ENCODE results near the gene S100A5. TPM values are rescaled to one million over a fixed set of nuclear protein-coding genes. Genes with fewer than 3 reads are reported as not detected.
"Not testable (repeated sequence)": the region's sequence is repeated elsewhere in the genome, so short reads cannot be mapped to it uniquely, and the experiment has no call there.

The S100A5 gene
- total and polyA plus RNA-seq, 5 donors: not detected

- peak overlapping the region; percentile 61 for H3K27ac ChIP-seq (ENCODE audit: low read length)
- ATAC-seq: peak; percentile 65 to 73
- peak; percentile 87 to 96 (median 94) for DNase-seq
- H3K27me3 ChIP-seq (ENCODE audit: control insufficient read depth, insufficient read depth): no peaks in the 10 kb centered on the region
- peak overlapping the region; percentile 73 for H3K4me3 ChIP-seq (ENCODE audit: low read length)
- intact Hi-C loops (cut with DNase I): loop anchor here in 2 of 4 donors (2.0 to 5.0 kb wide), 2 partner anchors 34 to 38 kb away; partner anchors contain the start of gene S100A2 (in 1 of the 2)
- H3K4me1 ChIP-seq (ENCODE audit: control insufficient read depth, insufficient read depth, low read length): no peaks in the 10 kb centered on the region
- H3K9me3 ChIP-seq (ENCODE audit: control insufficient read depth, low read length): no peaks in the 10 kb centered on the region
- WGBS: 27% methylated on average over 34 of the region's 34 CpGs
Observed at GRCh38 chr1:153532769-153533599, 7.8 kb downstream of the S100A5 start.

- DNase-seq (no peak), ATAC-seq (no peak)
- no peak overlapping the region for H3K4me3 ChIP-seq (ENCODE audit: low read length)
- H3K27me3 ChIP-seq (ENCODE audit: control insufficient read depth, insufficient read depth): no peaks in the 10 kb centered on the region
- no peaks in the 10 kb centered on the region for H3K9me3 ChIP-seq (ENCODE audit: control insufficient read depth, low read length)
- peak overlapping the region; percentile 3 for H3K27ac ChIP-seq (ENCODE audit: low read length)
- intact Hi-C loops (cut with DNase I): loop anchor here in 2 of 4 donors (2.0 to 5.0 kb wide), 2 partner anchors 35 to 39 kb away; partner anchors contain the start of gene S100A2 (in 1 of the 2)
- 80% methylated on average over 2 of the region's 2 CpGs for WGBS
- H3K4me1 ChIP-seq (ENCODE audit: control insufficient read depth, insufficient read depth, low read length): no peaks in the 10 kb centered on the region
Observed at GRCh38 chr1:153532181-153532580, 8.6 kb downstream of the S100A5 start.

GRCh38 chr1:153531638-153532037 is 9.1 kb downstream of the S100A5 start:
- Histone ChIP-seq H3K27ac (ENCODE audit: low read length) (no peak overlapping the region), H3K4me3 (ENCODE audit: low read length) (no peak overlapping the region), H3K4me1 (ENCODE audit: control insufficient read depth, insufficient read depth, low read length) (no peaks in the 10 kb centered on the region), H3K9me3 (ENCODE audit: control insufficient read depth, low read length) (no peaks in the 10 kb centered on the region), H3K27me3 (ENCODE audit: control insufficient read depth, insufficient read depth) (no peaks in the 10 kb centered on the region)
- 93% methylated on average over 3 of the region's 3 CpGs for WGBS
- intact Hi-C loops (cut with DNase I): loop anchor here in 2 of 4 donors (2.0 to 5.0 kb wide), 2 partner anchors 36 to 39 kb away; partner anchors contain the start of gene S100A2 (in 1 of the 2)
- DNase-seq: no peak
- no peak for ATAC-seq

- H3K4me1 ChIP-seq (ENCODE audit: control insufficient read depth, insufficient read depth, low read length): peaks cover 4% of the 10 kb centered on the region
- no peaks in the 10 kb centered on the region for H3K9me3 ChIP-seq (ENCODE audit: control insufficient read depth, low read length)
- WGBS: 84% methylated on average over 5 of the region's 5 CpGs
- no peak overlapping the region for H3K4me3 ChIP-seq (ENCODE audit: low read length)
- H3K27ac ChIP-seq (ENCODE audit: low read length): no peak overlapping the region
- H3K27me3 ChIP-seq (ENCODE audit: control insufficient read depth, insufficient read depth): no peaks in the 10 kb centered on the region
- ATAC-seq (no peak), DNase-seq (no peak)
- intact Hi-C loops (cut with DNase I): no loop called here
Observed at GRCh38 chr1:153527683-153528040, 13.1 kb downstream of the S100A5 start.

- Histone ChIP-seq H3K27me3 (ENCODE audit: control insufficient read depth, insufficient read depth) (no peaks in the 10 kb centered on the region), H3K9me3 (ENCODE audit: control insufficient read depth, low read length) (no peaks in the 10 kb centered on the region), H3K4me3 (ENCODE audit: low read length) (no peak overlapping the region), H3K27ac (ENCODE audit: low read length) (no peak overlapping the region), H3K4me1 (ENCODE audit: control insufficient read depth, insufficient read depth, low read length) (peaks cover 4% of the 10 kb centered on the region)
- 90% methylated on average over 8 of the region's 8 CpGs for WGBS
- peak in 1 of 2 donors; percentile 15 for ATAC-seq
- DNase-seq: no peak
- intact Hi-C loops (cut with DNase I): no loop called here
Observed at GRCh38 chr1:153527023-153527682, 13.6 kb downstream of the S100A5 start.

GRCh38 chr1:153526132-153526543 is 14.6 kb downstream of the S100A5 start:
- intact Hi-C loops (cut with DNase I): no loop called here
- 29% methylated on average over 8 of the region's 8 CpGs for WGBS
- Histone ChIP-seq H3K9me3 (ENCODE audit: control insufficient read depth, low read length) (no peaks in the 10 kb centered on the region), H3K4me1 (ENCODE audit: control insufficient read depth, insufficient read depth, low read length) (peaks cover 4% of the 10 kb centered on the region), H3K27ac (ENCODE audit: low read length) (no peak overlapping the region), H3K27me3 (ENCODE audit: control insufficient read depth, insufficient read depth) (no peaks in the 10 kb centered on the region), H3K4me3 (ENCODE audit: low read length) (no peak overlapping the region)
- DNase-seq (peak in 1 of 3 donors; percentile 58), ATAC-seq (peak; percentile 38 to 54)

GRCh38 chr1:153525088-153525728 is 15.5 kb downstream of the S100A5 start:
- WGBS: 52% methylated on average over 3 of the region's 3 CpGs
- Histone ChIP-seq H3K9me3 (ENCODE audit: control insufficient read depth, low read length) (no peaks in the 10 kb centered on the region), H3K4me1 (ENCODE audit: control insufficient read depth, insufficient read depth, low read length) (peaks cover 4% of the 10 kb centered on the region), H3K27me3 (ENCODE audit: control insufficient read depth, insufficient read depth) (no peaks in the 10 kb centered on the region), H3K4me3 (ENCODE audit: low read length) (no peak overlapping the region), H3K27ac (ENCODE audit: low read length) (no peak overlapping the region)
- ATAC-seq (peak in 1 of 2 donors; percentile 53), DNase-seq (no peak)
- intact Hi-C loops (cut with DNase I): no loop called here

- H3K4me3 ChIP-seq (ENCODE audit: low read length); H3K27me3 ChIP-seq (ENCODE audit: control insufficient read depth, insufficient read depth); intact Hi-C loops (cut with DNase I); DNase-seq; H3K27ac ChIP-seq (ENCODE audit: low read length); H3K9me3 ChIP-seq (ENCODE audit: control insufficient read depth, low read length); H3K4me1 ChIP-seq (ENCODE audit: control insufficient read depth, insufficient read depth, low read length); ATAC-seq: not testable (repeated sequence)
- 74% methylated on average over 14 of the region's 14 CpGs for WGBS
Observed at GRCh38 chr1:153522353-153523048, 18.2 kb downstream of the S100A5 start.

- H3K4me3 ChIP-seq (ENCODE audit: low read length); ATAC-seq; H3K27me3 ChIP-seq (ENCODE audit: control insufficient read depth, insufficient read depth); intact Hi-C loops (cut with DNase I); H3K9me3 ChIP-seq (ENCODE audit: control insufficient read depth, low read length); H3K27ac ChIP-seq (ENCODE audit: low read length); H3K4me1 ChIP-seq (ENCODE audit: control insufficient read depth, insufficient read depth, low read length); DNase-seq: not testable (repeated sequence)
- WGBS: 96% methylated on average over 37 of the region's 37 CpGs
Observed at GRCh38 chr1:153521808-153522207, 18.9 kb downstream of the S100A5 start.

GRCh38 chr1:153520818-153521476 is 19.8 kb downstream of the S100A5 start:
- no peaks in the 10 kb centered on the region for H3K27me3 ChIP-seq (ENCODE audit: control insufficient read depth, insufficient read depth)
- no peak overlapping the region for H3K4me3 ChIP-seq (ENCODE audit: low read length)
- DNase-seq (no peak), ATAC-seq (no peak)
- WGBS: 92% methylated on average over 4 of the region's 4 CpGs
- H3K9me3 ChIP-seq (ENCODE audit: control insufficient read depth, low read length): no peaks in the 10 kb centered on the region
- peaks cover 2% of the 10 kb centered on the region for H3K4me1 ChIP-seq (ENCODE audit: control insufficient read depth, insufficient read depth, low read length)
- no peak overlapping the region for H3K27ac ChIP-seq (ENCODE audit: low read length)
- intact Hi-C loops (cut with DNase I): no loop called here
